Left lung (tissue), 10 donors: Measurements from ENCODE around the gene CORO1C. TPM values are rescaled to one million over a fixed set of nuclear protein-coding genes. Genes with fewer than 3 reads are reported as not detected.

Source experiments
- ATAC-seq: fragments of 200-7000 bp; cut with Tn5 transposase; one replicate; pipeline ENCODE4 v1.9.1; 2020; ENCODE audit warnings: moderate library complexity
- DNase-seq, 4 donors: peaks; one replicate each; pipeline ENCODE4 v3.0.0-alpha.2; 2013 to 2020
- H3K27ac ChIP-seq, 2 donors: fragments of 200-600 bp; sonication (generic) in 1 of 2; one replicate each; pipeline versions ENCODE4 v1.5.0 to v1.8.0; 2020 to 2021
- H3K27me3 ChIP-seq, 2 donors: fragments of 200-600 bp; sonication (generic) in 1 of 2; one replicate each; pipeline versions ENCODE4 v1.5.0 to v1.8.0; 2020 to 2021
- H3K36me3 ChIP-seq, 2 donors: fragments of 200-600 bp; sonication (generic) in 1 of 2; one replicate each; pipeline versions ENCODE4 v1.5.0 to v1.8.0; 2020 to 2021
- H3K4me1 ChIP-seq, 2 donors: fragments of 200-600 bp; one replicate each; pipeline ENCODE4 v1.8.0; 2021
- H3K4me3 ChIP-seq, 2 donors: fragments of 200-600 bp; sonication (generic) in 1 of 2; one replicate each; pipeline versions ENCODE4 v1.5.0 to v1.8.0; 2020 to 2021; ENCODE audit warnings: mild to moderate bottlenecking in 1 of 2
- H3K9me3 ChIP-seq, 2 donors: fragments of 200-600 bp; sonication (generic) in 1 of 2; one replicate each; pipeline versions ENCODE4 v1.5.0 to v1.8.0; 2020 to 2021
- intact Hi-C, 2 donors: fragments of 100-400 bp; cut with DNase I; formaldehyde crosslinking; loops; one replicate each; pipeline versions ENCODE4 v1.11.2 to v1.14.2; 2022
- polyA plus RNA-seq, 6 donors: library from polyadenylated mRNA; unstranded; fragments of 120-200 nt; gene quantifications; one replicate each; pipeline ENCODE4 v1.2.1, GENCODE V29; 2013; ENCODE audit not compliant: insufficient read length in 6 of 6
- total RNA-seq, 2 donors: library from RNA; stranded (reverse); fragmentation: NEBNext Ultra II Directional; extraction: Animal tissue kit (Norgen Biotek cat#: 25700); gene quantifications; one replicate each; pipeline ENCODE4 v1.2.1, GENCODE V29; 2021
- TF ChIP-seq, protein P1 (sequence below), 2 donors: fragments of 200-600 bp; sonication (generic) in 1 of 2; IDR thresholded peaks; one replicate each; pipeline versions ENCODE4 v1.5.0 to v1.8.0; 2021; ENCODE audit warnings: antibody characterized with exemption in 2 of 2
- donor health status: DM: no; HTN: yes; CAD: no.
- donor health status: DM: no; HTN: no; CAD: no.

CORO1C gene
- total and polyA plus RNA-seq, 8 donors: 77.7 to 282 (median 85.9) TPM

DNA sequence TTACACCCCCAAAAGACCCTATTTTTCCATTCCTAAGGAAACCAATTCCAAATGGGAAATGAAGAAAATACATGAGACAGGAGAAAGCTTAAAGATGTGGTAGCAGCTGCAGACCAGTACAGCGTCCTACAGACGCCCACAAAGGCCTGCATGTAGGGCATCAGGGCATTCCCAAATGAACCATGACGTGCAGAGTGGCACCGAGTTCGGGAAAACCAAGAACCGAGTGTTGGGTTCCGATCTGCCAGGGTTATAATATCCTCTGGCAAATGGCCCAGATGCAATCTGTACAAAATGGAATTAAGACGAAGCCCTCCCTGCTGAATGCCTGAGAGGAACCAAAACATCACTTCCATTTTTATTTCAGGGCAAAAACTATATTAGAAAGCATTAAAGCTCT lies 63.3 kb downstream of the CORO1C start:
- peaks cover 0 to 4% of the 10 kb centered on the region in 2 donors for H3K36me3 ChIP-seq
- H3K27me3 ChIP-seq: no peaks in the 10 kb centered on the region
- no peaks in the 10 kb centered on the region for H3K9me3 ChIP-seq
- intact Hi-C loops: loop anchor here in 1 of 2 donors (5.0 kb wide), 1 partner anchor 134 kb away; no protein-coding TSS in a partner anchor
- peak overlapping the region; percentile 4 to 86 for H3K27ac ChIP-seq
- ATAC-seq: no peak
- TF ChIP-seq, protein P1, sequence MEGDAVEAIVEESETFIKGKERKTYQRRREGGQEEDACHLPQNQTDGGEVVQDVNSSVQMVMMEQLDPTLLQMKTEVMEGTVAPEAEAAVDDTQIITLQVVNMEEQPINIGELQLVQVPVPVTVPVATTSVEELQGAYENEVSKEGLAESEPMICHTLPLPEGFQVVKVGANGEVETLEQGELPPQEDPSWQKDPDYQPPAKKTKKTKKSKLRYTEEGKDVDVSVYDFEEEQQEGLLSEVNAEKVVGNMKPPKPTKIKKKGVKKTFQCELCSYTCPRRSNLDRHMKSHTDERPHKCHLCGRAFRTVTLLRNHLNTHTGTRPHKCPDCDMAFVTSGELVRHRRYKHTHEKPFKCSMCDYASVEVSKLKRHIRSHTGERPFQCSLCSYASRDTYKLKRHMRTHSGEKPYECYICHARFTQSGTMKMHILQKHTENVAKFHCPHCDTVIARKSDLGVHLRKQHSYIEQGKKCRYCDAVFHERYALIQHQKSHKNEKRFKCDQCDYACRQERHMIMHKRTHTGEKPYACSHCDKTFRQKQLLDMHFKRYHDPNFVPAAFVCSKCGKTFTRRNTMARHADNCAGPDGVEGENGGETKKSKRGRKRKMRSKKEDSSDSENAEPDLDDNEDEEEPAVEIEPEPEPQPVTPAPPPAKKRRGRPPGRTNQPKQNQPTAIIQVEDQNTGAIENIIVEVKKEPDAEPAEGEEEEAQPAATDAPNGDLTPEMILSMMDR (IDR thresholded peaks at IDR 0.05): no peak
- no peak for DNase-seq
- peaks cover 28 to 67% of the 10 kb centered on the region in 2 donors for H3K4me1 ChIP-seq
- H3K4me3 ChIP-seq: no peak overlapping the region

- peaks cover 28 to 69% of the 10 kb centered on the region in 2 donors for H3K4me1 ChIP-seq
Measured at GRCh38 chr12:108667349-108667748, 64.0 kb downstream of the CORO1C start.

GRCh38 chr12:108666401-108666881 lies 64.9 kb downstream of the CORO1C start:
- ATAC-seq: no peak
- Histone ChIP-seq H3K36me3 (peaks cover 0 to 5% of the 10 kb centered on the region in 2 donors), H3K27ac (peak overlapping the region in 1 of 2 donors; percentile 86), H3K27me3 (no peaks in the 10 kb centered on the region), H3K4me1 (peaks cover 28 to 69% of the 10 kb centered on the region in 2 donors), H3K4me3 (no peak overlapping the region), H3K9me3 (no peaks in the 10 kb centered on the region)
- intact Hi-C loops: loop anchor here in 1 of 2 donors (5.0 kb wide), 1 partner anchor 136 kb away; no protein-coding TSS in a partner anchor
- DNase-seq: no peak
- TF ChIP-seq, protein P1 (IDR thresholded peaks at IDR 0.05): no peak

More at GRCh38 chr12:108667349-108667748, 64.0 kb downstream of the CORO1C start:
- intact Hi-C loops: loop anchor here in 1 of 2 donors (5.0 kb wide), 1 partner anchor 135 kb away; no protein-coding TSS in a partner anchor
- TF ChIP-seq, protein P1 (IDR thresholded peaks at IDR 0.05): no peak
- Histone ChIP-seq H3K27ac (peak overlapping the region in 1 of 2 donors; percentile 86), H3K36me3 (no peaks in the 10 kb centered on the region), H3K4me3 (no peak overlapping the region), H3K9me3 (no peaks in the 10 kb centered on the region), H3K27me3 (no peaks in the 10 kb centered on the region)
- DNase-seq: no peak
- peak; percentile 8 for ATAC-seq

DNA sequence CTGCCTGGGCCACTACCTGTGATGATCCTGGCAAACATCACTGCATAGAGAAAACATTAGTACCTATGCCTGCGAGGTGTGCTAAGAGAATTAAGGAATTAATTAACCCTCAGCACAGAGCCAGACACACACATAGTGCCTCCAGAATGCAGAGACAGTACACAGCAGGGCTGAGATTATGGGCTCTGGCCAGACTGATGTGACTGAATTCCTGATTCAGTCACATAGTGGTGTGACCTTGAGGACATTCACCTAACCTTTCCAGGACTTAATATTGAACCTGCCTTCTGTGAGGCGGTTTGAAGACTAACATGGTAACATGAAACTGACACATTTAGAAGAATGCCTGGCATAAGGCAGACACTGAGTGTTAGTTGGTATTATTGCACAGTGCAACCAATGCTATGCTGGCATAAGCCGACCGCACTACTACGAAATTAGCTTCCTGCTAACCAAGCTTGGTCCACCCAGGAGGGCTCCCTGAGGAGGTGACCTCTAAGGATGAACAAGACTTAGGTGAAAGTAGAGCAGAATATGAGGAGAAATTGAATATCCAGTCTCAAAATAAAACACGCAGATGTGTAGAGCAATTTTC lies 65.6 kb downstream of the CORO1C start:
- TF ChIP-seq, protein P1 (IDR thresholded peaks at IDR 0.05): no peak
- Histone ChIP-seq H3K27ac (peak overlapping the region; percentile 79 to 86), H3K36me3 (peaks cover 0 to 12% of the 10 kb centered on the region in 2 donors), H3K4me1 (peaks cover 28 to 69% of the 10 kb centered on the region in 2 donors), H3K9me3 (no peaks in the 10 kb centered on the region), H3K27me3 (no peaks in the 10 kb centered on the region), H3K4me3 (no peak overlapping the region)
- ATAC-seq (no peak), DNase-seq (no peak)
- intact Hi-C loops: loop anchor here in 1 of 2 donors (5.0 kb wide), 1 partner anchor 137 kb away; no protein-coding TSS in a partner anchor
